PFSK-1 (cell line): ENCODE measurements around the gene PSEN2.

Experiments used
- FOXP2 ChIP-seq: optimal IDR thresholded peaks from 2 replicates; pipeline ENCODE3; 2011; ENCODE audit warnings: borderline replicate concordance, control low read depth, inconsistent platforms; ENCODE audit not compliant: insufficient read depth; ENCODE audit errors: extremely low read length, extremely low read depth
- POLR2AphosphoS5 ChIP-seq: IDR thresholded peaks from 2 replicates; pipeline ENCODE4 v1.6.1; 2012; ENCODE audit warnings: low read depth, mild to moderate bottlenecking, control low read depth, low read length, moderate library complexity
- REST ChIP-seq, 2 experiments: IDR thresholded peaks; 2 replicates each; pipeline versions ENCODE4 v1.6.1 to v1.8.0; 2011 to 2012; ENCODE audit warnings: low read depth in 2 of 2, low read length in 2 of 2, control low read depth in 1 of 2, inconsistent platforms in 1 of 2, mild to moderate bottlenecking in 1 of 2, moderate library complexity in 1 of 2; ENCODE audit not compliant: insufficient read depth in 1 of 2
- SIN3A ChIP-seq: IDR thresholded peaks from 2 replicates; pipeline ENCODE4 v1.6.1; 2012; ENCODE audit warnings: mild to moderate bottlenecking, low read length, moderate library complexity, borderline replicate concordance; ENCODE audit not compliant: insufficient read depth
- TAF1 ChIP-seq: IDR thresholded peaks from 2 replicates; pipeline ENCODE4 v1.6.1; 2012; ENCODE audit warnings: low read length, control low read depth, borderline replicate concordance; ENCODE audit not compliant: insufficient read depth

The PSEN2 gene

GRCh38 chr1:226904772-226905171 lies 34.4 kb downstream of the PSEN2 start:
- no peak for TF ChIP-seq SIN3A
- no peak for TF ChIP-seq POLR2AphosphoS5
- no peak for TF ChIP-seq TAF1
- TF ChIP-seq REST (IDR thresholded peaks at IDR 0.05; ENCODE audit: insufficient read depth in 1 of 2, low read depth in 2 of 2, low read length in 2 of 2): no peak
- no peak for TF ChIP-seq FOXP2

- TF ChIP-seq POLR2AphosphoS5: no peak
- no peak for TF ChIP-seq REST (IDR thresholded peaks at IDR 0.05; ENCODE audit: insufficient read depth in 1 of 2, low read depth in 2 of 2, low read length in 2 of 2)
- no peak for TF ChIP-seq SIN3A
- TF ChIP-seq TAF1: no peak
These were observed 38.0 kb downstream of the PSEN2 start for GRCh38 chr1:226908419-226908818.

GRCh38 chr1:226908913-226909312 lies 38.5 kb downstream of the PSEN2 start:
- TF ChIP-seq TAF1 (no peak), REST (IDR thresholded peaks at IDR 0.05; ENCODE audit: insufficient read depth in 1 of 2, low read depth in 2 of 2, low read length in 2 of 2) (no peak), POLR2AphosphoS5 (no peak), FOXP2 (no peak), SIN3A (no peak)

GRCh38 chr1:226912587-226913176 lies 42.3 kb downstream of the PSEN2 start:
- TF ChIP-seq POLR2AphosphoS5: no peak
- TF ChIP-seq REST (IDR thresholded peaks at IDR 0.05; ENCODE audit: insufficient read depth in 1 of 2, low read depth in 2 of 2, low read length in 2 of 2): no peak
- TF ChIP-seq SIN3A: no peak
- TF ChIP-seq FOXP2: no peak
- no peak for TF ChIP-seq TAF1

- no peak for TF ChIP-seq POLR2AphosphoS5
- no peak for TF ChIP-seq TAF1
- no peak for TF ChIP-seq SIN3A
- no peak for TF ChIP-seq FOXP2
- no peak for TF ChIP-seq REST (IDR thresholded peaks at IDR 0.05; ENCODE audit: insufficient read depth in 1 of 2, low read depth in 2 of 2, low read length in 2 of 2)
These were observed 45.2 kb downstream of the PSEN2 start for GRCh38 chr1:226915672-226915995.
